ENCODE results near the gene IL20RA. TPM values are rescaled to one million over a fixed set of nuclear protein-coding genes. Genes with fewer than 3 reads are reported as not detected.

IL20RA gene
- total RNA-seq, 1 donor from 2014 or later: 0.40 TPM

Other genes starting within 250 kb of the IL20RA start
- gene PEX7, start 222.4 kb downstream of the IL20RA start, total RNA-seq: 5.0 and 5.4 TPM in 2 replicates
- not detected in 2 replicates for gene SLC35D3, start 122.7 kb downstream of the IL20RA start, total RNA-seq
- gene IL22RA2, start 128.7 kb upstream of the IL20RA start, total RNA-seq: not detected in 2 replicates
- gene IFNGR1, start 174.4 kb upstream of the IL20RA start, total RNA-seq: 49.7 and 70.4 TPM in 2 replicates